Esophagus (tissue), 2 donors: ENCODE results near the gene CLIP2. TPM values are rescaled to one million over a fixed set of nuclear protein-coding genes. Genes with fewer than 3 reads are reported as not detected.
"Not testable (repeated sequence)": the region's sequence is repeated elsewhere in the genome, so short reads cannot be mapped to it uniquely, and the experiment has no call there.

ENCODE experiments used
- H3K27ac ChIP-seq, 2 donors: one replicate each; pipeline ENCODE4 v1.5.1; 2013; ENCODE audit warnings: low read depth in 2 of 2, mild to moderate bottlenecking in 2 of 2, inconsistent platforms in 1 of 2, low read length in 1 of 2, moderate library complexity in 1 of 2
- H3K27me3 ChIP-seq, 2 donors: one replicate each; pipeline ENCODE4 v1.6.1; 2013; ENCODE audit warnings: low read length in 2 of 2, control low read depth in 1 of 2, mild to moderate bottlenecking in 1 of 2; ENCODE audit not compliant: insufficient read depth in 2 of 2, control insufficient read depth in 1 of 2
- H3K36me3 ChIP-seq, 2 donors: one replicate each; pipeline ENCODE4 v1.6.1; 2013; ENCODE audit warnings: low read length in 1 of 2; ENCODE audit not compliant: control insufficient read depth in 2 of 2, insufficient read depth in 2 of 2
- H3K4me1 ChIP-seq, 2 donors: one replicate each; pipeline ENCODE4 v1.6.1; 2013; ENCODE audit warnings: low read length in 1 of 2; ENCODE audit not compliant: control insufficient read depth in 2 of 2, insufficient read depth in 2 of 2
- H3K4me3 ChIP-seq, 2 donors: one replicate each; pipeline ENCODE4 v1.5.1; 2013; ENCODE audit warnings: low read length in 2 of 2, mild to moderate bottlenecking in 2 of 2, low read depth in 1 of 2, moderate library complexity in 1 of 2
- H3K9me3 ChIP-seq, 2 donors: one replicate each; pipeline ENCODE4 v1.6.1; 2013; ENCODE audit warnings: mild to moderate bottlenecking in 2 of 2, low read depth in 1 of 2, low read length in 1 of 2, moderate library complexity in 1 of 2; ENCODE audit not compliant: control insufficient read depth in 2 of 2, insufficient read depth in 1 of 2
- WGBS, 2 donors: extraction: QIAGEN DNeasy Blood & Tissue Kit; methylation state at CpG; one replicate each; pipeline ENCODE4 v1.1.7; 2013; 5-methylcytosine and 5-hydroxymethylcytosine counted together
- polyA plus RNA-seq, 2 donors: library from polyadenylated mRNA; stranded (reverse); fragments of 200-250 nt; gene quantifications; one replicate each; pipeline ENCODE4 v1.2.3, GENCODE V29; 2013
- donor health status: healthy with polysubstance abuse.
- donor health status: Bipolar disorder and iron deficiency.

The CLIP2 gene
- polyA plus RNA-seq, 2 donors, result 5.5 to 6.3 TPM

DNA sequence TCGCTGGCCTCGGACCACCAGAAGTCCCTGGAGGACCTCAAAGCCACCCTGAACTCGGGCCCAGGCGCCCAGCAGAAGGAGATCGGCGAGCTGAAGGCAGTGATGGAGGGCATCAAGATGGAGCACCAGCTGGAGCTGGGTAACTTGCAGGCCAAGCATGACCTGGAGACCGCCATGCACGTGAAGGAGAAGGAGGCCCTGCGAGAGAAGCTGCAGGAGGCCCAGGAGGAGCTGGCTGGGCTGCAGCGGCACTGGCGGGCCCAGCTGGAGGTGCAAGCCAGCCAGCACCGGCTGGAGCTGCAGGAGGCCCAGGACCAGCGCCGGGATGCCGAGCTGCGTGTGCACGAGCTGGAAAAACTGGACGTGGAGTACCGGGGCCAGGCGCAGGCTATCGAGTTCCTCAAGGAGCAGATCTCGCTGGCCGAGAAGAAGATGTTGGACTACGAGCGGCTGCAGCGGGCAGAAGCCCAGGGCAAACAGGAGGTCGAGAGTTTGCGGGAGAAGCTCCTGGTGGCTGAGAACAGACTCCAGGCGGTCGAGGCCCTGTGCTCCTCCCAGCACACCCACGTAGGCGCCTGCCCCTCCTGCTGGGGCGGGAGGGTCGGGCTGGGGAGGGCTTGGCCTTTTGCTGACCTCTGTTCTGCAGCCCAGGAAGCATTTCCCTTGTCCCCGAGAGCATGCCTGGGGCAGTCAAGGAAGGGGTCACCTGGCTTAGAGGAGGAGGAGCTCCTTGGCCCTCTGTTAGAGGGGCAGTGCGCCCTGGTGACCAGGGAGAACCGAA, 87.2 kb downstream of the CLIP2 start:
- H3K36me3 ChIP-seq, result peaks cover 0 to 7% of the 10 kb centered on the region in 2 donors
- H3K4me3 ChIP-seq, result no peak overlapping the region
- 84 to 87% methylated on average over 37 of the region's 37 CpGs for WGBS, 2 donors
- no peaks in the 10 kb centered on the region for H3K9me3 ChIP-seq
- H3K4me1 ChIP-seq, result peaks cover 0 to 4% of the 10 kb centered on the region in 2 donors
- H3K27ac ChIP-seq, result no peak overlapping the region
- no peaks in the 10 kb centered on the region for H3K27me3 ChIP-seq

DNA sequence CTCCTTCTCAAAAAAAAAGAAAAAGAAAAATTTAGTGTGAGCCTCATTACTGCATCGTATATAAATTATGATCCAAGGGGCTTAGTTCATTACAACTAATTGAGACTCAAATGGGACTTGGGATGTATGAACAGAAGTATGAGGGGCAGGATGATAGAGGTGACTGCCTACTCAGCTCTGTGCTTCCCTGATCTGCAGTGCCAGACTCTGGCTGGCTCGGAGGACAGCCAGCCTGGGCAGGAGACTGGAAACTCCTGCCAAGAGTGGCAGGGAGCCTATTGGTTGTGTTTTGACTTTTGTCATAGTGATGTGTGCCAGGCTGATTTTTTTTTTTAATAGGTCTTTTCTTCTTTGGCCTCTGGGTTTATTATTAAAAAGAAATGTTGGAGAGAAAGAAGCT, 90.7 kb downstream of the CLIP2 start:
- H3K4me3 ChIP-seq, result no peak overlapping the region
- no peak overlapping the region for H3K27ac ChIP-seq
- peaks cover 0 to 4% of the 10 kb centered on the region in 2 donors for H3K4me1 ChIP-seq
- no peaks in the 10 kb centered on the region for H3K27me3 ChIP-seq
- WGBS, 2 donors, result 49 to 63% methylated on average over 2 of the region's 2 CpGs
- no peaks in the 10 kb centered on the region for H3K9me3 ChIP-seq
- peaks cover 0 to 7% of the 10 kb centered on the region in 2 donors for H3K36me3 ChIP-seq

DNA sequence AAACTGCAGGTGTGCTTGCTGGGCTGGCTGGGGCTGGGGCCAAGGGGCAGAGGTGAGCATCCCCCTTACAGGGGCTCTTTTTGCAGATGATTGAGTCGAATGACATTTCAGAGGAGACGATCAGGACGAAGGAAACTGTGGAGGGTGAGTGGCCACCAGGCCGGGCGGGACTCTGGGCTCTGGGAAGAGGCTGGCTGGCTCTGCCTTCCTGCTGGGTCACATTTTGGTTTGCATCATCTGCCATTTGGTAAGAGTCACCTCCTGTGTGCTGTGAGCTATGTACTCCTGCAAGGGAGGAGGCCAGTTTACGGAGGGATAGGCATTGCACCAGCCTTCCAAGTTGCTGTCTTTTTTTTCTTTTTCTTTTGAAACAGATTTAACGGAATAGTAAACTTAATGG, 91.5 kb downstream of the CLIP2 start:
- no peaks in the 10 kb centered on the region for H3K9me3 ChIP-seq
- peaks cover 0 to 7% of the 10 kb centered on the region in 2 donors for H3K36me3 ChIP-seq
- no peaks in the 10 kb centered on the region for H3K27me3 ChIP-seq
- no peak overlapping the region for H3K4me3 ChIP-seq
- H3K27ac ChIP-seq, result no peak overlapping the region
- 73 to 82% methylated on average over 7 of the region's 7 CpGs for WGBS, 2 donors
- peaks cover 0 to 4% of the 10 kb centered on the region in 2 donors for H3K4me1 ChIP-seq

DNA sequence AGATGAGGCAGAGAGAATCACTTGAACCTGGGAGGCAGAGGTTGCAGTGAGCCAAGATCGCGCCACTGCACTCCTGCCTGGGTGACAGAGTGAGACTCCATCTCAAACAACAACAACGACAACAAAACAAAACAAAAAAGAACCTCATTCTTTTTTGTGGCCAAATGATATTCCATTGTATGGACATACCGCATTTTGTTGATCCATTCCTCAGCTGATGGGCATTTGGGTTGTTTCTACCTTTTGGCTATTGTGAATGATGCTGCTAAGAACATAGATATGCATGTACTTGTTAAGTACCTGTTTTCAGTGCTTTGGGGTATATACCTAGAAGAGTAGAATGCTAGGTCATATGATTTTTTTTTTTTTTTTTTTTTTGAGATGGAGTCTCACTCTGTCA, 94.9 kb downstream of the CLIP2 start:
- not testable (repeated sequence) for H3K27me3 ChIP-seq, H3K4me3 ChIP-seq, H3K9me3 ChIP-seq, H3K4me1 ChIP-seq, H3K36me3 ChIP-seq, H3K27ac ChIP-seq
- 74 to 86% methylated on average over 4 of the region's 4 CpGs for WGBS, 2 donors

DNA sequence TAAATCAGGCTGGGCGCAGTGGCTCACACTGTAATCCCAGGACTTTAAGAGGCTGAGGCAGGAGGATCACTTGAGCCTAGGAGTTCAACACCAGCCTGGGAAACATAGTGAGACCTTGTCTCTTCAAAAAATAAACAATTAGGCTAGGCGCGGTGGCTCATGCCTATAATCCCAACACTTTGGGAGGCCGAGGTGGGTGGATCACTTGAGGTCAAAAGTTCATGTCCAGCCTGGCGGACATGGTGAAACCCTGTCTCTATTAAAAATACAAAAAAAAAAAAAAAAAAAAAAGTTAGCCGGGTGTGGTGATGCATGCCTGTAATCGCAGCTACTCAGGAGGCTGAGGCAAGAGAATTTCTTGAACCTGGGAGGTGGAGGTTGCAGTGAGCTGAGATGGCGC, 95.6 kb downstream of the CLIP2 start:
- not testable (repeated sequence) for H3K27me3 ChIP-seq, H3K9me3 ChIP-seq, H3K4me1 ChIP-seq, H3K27ac ChIP-seq, H3K4me3 ChIP-seq, H3K36me3 ChIP-seq
- 81 to 86% methylated on average over 8 of the region's 8 CpGs for WGBS, 2 donors

DNA sequence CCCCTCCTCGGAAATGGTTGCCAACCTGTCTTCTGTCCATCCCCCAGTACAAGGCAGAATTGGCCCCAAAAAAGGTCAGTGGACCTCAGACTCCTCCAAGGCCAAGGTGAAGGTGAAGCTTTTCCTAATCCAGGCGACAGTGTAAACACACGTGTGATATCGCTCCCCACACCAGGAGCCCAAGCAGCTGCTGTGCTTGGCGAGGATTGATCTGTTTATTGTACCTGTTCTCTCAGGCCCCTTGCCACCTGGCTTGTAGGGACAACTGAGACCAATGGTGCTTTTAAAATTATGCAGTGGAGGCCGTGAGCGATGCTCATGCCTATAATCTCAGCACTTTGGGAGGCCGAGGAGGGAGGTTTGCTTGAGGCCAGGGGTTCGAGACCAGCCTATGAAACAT, 98.4 kb downstream of the CLIP2 start:
- Histone ChIP-seq H3K27ac (no peak overlapping the region), H3K36me3 (peaks cover 0 to 2% of the 10 kb centered on the region in 2 donors), H3K4me3 (no peak overlapping the region), H3K27me3 (no peaks in the 10 kb centered on the region), H3K9me3 (no peaks in the 10 kb centered on the region), H3K4me1 (no peaks in the 10 kb centered on the region)
- WGBS, 2 donors, result 77 to 92% methylated on average over 9 of the region's 9 CpGs

DNA sequence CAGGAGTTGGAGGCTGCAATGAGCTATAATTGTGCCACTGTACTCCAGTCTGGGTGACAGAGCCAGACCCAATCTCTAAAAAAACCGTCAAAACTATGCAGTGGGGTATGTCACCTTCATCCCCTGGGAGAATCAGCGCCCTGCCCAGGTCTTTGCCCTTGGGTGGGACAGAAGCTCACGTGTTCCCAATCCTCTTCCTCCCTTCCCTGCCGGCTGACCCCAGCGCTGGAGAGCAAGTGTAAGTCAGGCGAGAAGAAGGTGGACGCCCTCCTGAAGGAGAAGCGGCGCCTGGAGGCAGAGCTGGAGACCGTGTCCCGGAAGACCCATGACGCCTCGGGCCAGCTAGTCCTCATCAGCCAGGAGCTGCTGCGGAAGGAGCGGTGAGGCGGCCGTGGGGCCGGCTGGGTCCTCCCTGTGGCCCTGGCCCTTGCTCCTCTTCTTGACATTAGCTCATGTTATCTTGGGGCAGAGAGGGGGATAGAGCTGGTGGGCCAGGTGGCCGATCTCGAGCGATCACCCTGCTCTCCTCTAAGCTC, 99.7 kb downstream of the CLIP2 start:
- H3K27ac ChIP-seq, result no peak overlapping the region
- no peak overlapping the region for H3K4me3 ChIP-seq
- 94 to 96% methylated on average over 21 of the region's 21 CpGs for WGBS, 2 donors
- H3K4me1 ChIP-seq, result no peaks in the 10 kb centered on the region
- no peaks in the 10 kb centered on the region for H3K27me3 ChIP-seq
- H3K9me3 ChIP-seq, result no peaks in the 10 kb centered on the region
- H3K36me3 ChIP-seq, result peaks cover 0 to 2% of the 10 kb centered on the region in 2 donors

DNA sequence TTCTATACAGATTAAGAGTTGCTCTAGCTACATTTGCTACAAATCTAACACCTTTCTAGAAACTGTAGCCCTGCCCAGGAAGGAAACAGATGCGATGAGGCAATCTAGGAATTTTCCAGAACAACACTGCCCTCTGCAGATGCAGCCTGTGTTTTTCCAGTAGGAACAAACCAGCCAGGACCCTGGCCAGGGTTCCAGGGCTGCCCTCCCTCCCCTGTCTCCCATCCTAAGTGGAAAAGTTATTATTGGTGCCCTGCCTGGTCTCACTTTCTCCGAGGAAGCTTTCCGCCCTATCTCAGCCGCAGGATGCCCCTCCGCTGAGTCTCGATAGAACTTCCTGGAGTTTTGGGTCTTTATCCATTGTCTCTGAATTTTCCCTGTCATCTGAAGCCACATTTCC, 104.5 kb downstream of the CLIP2 start:
- not testable (repeated sequence) for H3K36me3 ChIP-seq, H3K27ac ChIP-seq

DNA sequence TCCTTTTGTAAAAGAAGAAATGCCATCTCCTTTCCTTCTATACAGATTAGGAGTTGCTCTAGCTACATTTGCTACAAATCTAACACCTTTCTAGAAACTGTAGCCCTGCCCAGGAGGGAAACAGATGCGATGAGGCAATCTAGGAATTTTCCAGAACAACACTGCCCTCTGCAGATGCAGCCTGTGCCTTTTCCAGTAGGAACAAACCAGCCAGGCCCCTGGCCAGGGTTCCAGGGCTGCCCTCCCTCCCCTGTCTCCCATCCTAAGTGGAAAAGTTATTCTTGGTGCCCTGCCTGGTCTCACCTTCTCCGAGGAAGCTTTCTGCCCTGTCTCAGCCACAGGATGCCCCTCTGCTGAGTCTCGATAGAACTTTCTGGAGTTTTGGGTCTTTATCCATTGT, 105.4 kb downstream of the CLIP2 start:
- H3K36me3 ChIP-seq, H3K9me3 ChIP-seq, H3K27ac ChIP-seq, H3K27me3 ChIP-seq, H3K4me3 ChIP-seq, H3K4me1 ChIP-seq: not testable (repeated sequence)
- 67 to 69% methylated on average over 3 of the region's 3 CpGs for WGBS, 2 donors

More for the DNA sequence above, 104.5 kb downstream of the CLIP2 start:
- H3K4me3 ChIP-seq, H3K27me3 ChIP-seq, H3K4me1 ChIP-seq, H3K9me3 ChIP-seq: not testable (repeated sequence)
- 51 to 66% methylated on average over 6 of the region's 6 CpGs for WGBS, 2 donors

DNA sequence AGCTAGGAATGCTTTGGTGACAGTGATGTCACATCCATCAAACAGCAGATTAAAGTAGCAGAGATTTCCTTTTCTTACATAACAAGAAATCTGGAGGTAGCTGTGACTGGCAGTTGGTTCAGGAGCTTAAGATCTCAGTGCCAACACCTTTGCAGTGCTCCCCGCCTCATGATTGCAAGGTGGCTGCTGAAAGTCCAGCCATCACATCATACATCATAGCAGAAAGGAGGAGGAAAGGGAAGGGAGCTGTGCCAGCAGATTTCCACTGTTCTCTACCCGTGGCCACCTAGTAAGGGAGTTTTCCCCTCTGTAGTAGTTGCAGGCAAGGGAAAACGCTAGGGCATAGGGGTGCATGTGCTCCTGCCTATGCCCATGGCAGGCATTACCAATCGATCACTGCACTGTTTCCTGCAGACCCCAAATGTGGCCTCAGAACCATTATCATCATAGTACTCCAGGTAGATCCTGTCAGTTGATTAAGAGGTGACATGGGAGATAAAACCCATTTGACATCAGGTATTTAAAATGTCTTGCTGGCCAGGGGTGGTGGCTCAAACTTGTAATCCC, 106.6 kb downstream of the CLIP2 start:
- Histone ChIP-seq H3K27me3 (no peaks in the 10 kb centered on the region), H3K36me3 (peaks cover 0 to 5% of the 10 kb centered on the region in 2 donors), H3K4me1 (no peaks in the 10 kb centered on the region), H3K27ac (no peak overlapping the region), H3K4me3 (no peak overlapping the region), H3K9me3 (no peaks in the 10 kb centered on the region)
- 62 to 90% methylated on average over 4 of the region's 4 CpGs for WGBS, 2 donors
